SHP77 (cell line): ENCODE data around the gene ACVRL1.
A peak's percentile ranks its signal among the peaks of the same experiment; 100 is the strongest.

Experiments used
- DNase-seq, 2 experiments: peaks; one replicate each; lab custom pipeline; 2025; lab: John Stamatoyannopoulos, UW

ACVRL1 gene

DNA sequence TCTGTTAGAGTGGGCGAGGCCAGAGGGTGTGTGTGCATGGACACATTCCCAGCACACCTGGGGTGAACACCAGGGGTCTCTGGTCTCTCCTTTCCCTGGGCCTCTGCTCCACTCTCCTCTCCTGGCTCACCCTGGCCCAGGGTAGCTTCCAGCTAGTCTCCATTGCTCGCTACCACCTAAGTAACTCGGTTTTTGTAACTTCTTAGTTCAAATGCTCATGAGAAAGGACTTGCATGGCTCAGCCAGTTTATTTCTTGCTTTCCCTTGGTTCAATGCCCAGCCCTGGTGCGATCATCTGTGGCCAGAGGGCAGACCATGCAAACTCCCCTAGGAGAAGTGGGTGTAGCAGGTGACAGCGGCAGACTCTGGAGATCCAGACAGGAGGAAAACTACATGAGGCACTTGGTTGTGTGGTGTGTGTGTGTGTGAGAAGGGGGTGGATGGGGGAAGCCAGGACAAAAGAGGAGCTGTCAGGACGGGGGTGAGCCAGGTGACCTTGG, 35.2 kb downstream of the ACVRL1 start:
- DNase-seq: no peak

- no peak for DNase-seq
Measured at GRCh38 chr12:51943346-51943745, 36.0 kb downstream of the ACVRL1 start.

DNA sequence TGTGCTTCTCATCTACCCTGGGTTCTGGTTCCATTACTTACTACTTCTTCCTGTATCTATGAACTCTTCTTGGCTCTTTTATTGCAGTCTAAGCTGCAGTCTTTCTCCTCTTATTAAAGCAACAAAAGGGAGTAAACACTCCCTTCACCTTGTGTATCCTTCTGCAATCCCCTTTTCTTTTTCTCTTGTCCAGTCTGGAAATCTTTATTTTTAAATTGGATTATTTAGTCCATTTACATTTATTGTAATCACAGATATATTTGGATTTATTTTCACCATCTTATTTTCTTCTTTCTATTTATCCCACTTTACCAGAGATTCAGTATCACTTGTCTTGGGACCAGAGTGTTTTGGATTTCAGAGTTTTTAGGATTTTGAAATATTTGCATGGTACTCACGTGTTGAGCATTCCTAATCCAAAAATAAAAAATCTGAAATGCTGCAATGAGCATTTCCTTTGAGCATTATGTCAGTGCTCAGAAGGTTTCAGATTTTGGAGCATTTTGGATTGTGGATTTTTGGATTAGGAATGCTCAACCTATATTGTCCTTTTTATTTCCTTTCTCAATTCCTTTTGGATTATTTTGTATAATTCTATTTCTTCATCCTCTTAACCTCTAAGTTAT, 37.4 kb downstream of the ACVRL1 start:
- DNase-seq: no peak

- no peak for DNase-seq
Measured at GRCh38 chr12:51947246-51947996, 40.1 kb downstream of the ACVRL1 start.

GRCh38 chr12:51948066-51948465, 40.8 kb downstream of the ACVRL1 start:
- DNase-seq: no peak

DNA sequence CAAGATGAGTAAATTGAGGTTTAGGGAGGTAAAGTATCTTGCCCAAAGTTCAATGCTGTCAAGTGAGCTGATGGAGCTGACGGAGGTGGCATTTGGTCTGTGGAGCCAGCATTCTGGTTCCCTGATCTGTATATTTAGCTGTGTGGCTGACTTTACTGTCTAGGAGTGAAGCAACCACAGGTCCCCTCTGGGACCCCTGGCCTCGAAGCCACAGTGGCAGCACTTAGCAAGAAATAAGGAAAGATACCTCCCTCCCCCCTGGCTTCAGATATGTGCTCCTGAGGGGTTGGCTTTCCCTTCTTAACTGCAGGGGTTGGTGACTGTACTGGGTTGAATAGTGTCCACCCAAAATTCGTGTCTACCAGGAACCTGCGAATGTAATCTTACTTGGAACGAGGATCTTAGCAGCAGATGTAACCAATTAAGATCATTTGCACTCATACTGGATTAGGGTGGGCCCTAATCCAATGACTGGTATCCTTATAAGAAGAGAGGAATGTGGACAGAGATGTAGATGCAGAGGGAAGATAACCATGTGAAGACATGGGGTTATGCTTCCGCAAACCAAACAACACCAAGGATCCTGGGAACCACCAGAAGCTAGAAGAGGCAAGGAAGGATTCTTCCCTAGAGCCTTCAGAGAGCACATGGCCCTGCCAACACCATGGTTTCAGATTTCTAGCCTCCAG, 42.2 kb downstream of the ACVRL1 start:
- no peak for DNase-seq

GRCh38 chr12:51950682-51951198, 43.4 kb downstream of the ACVRL1 start:
- DNase-seq: no peak

DNA sequence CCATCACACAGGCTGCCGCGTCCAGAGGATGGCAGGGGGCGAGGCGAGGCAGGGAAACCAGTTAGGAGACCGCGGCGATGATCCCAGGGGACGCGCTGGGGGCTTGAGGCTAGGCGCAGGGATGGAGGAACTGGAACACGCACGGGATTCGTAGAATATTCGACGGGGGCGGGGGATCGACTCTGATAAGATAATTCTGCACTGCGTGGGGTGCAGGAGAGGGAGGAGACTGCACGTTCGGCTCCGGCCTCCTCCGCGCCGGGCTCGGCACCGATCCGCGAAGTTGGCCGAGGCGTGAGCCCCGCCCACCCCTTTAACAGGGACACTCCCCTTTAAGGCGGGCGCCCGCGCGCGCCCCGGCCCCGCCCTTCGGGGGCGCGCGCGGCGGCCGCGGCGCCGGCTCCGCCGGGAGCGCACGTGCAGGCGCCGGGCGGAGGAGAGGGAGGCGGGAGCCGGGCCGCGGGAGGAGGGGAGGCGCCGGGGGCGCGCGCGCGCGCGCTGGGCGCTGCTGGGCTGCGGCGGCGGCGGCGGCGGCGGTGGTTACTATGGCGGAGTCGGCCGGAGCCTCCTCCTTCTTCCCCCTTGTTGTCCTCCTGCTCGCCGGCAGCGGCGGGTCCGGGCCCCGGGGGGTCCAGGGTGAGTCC, 44.0 kb downstream of the ACVRL1 start, which contains the start of gene ACVR1B:
Gene ACVR1B, plus strand, starts transcription at position 501 of the 644 bp plus-strand sequence. Its CDS starts 45 bp downstream, at position 546.
- DNase-seq: peak; percentile 77 to 84

- no peak for DNase-seq
Measured at GRCh38 chr12:51951843-51952722, 44.8 kb downstream of the ACVRL1 start.

- no peak for DNase-seq
Measured at GRCh38 chr12:51953089-51953488, 45.8 kb downstream of the ACVRL1 start.

GRCh38 chr12:51953864-51954263, 46.6 kb downstream of the ACVRL1 start:
- no peak for DNase-seq

DNA sequence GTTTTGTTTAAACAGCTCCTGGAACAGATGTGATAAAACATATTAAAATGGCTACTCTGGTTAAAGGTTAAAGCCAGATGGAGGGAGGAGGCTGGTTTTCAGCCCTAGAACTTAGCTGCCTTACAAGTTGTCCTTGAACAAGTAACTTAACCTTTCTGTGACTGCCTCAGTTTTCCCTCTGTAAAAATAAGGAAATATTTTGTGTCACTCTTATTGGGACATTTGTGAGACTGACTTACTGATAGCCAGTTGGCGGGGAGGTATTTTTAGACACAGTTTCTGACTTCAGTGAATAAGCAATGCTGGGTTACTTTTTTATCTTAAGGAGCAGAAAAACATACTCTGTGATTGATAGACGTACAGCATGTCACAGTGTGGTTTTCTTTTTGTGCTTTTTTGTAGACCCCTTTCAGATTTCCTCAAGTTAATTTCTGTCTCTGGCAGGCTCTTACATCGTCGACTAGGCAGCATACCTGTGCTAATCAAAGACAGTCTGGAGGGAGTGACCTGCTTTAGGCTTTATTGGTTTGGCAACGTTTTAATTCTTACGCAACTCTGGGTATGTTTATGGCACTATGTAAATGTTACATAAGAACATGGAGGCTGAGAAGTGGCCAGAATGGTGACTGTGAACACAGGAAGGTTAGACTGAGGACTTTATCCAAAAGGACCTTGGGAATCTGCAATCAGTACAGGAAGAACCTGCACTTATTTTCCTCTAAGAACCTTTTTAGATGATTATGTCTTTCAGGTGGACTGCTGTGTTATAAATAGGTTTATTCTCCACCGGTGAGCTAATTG, 47.5 kb downstream of the ACVRL1 start:
- DNase-seq: no peak

GRCh38 chr12:51955702-51956101, 48.4 kb downstream of the ACVRL1 start:
- DNase-seq: no peak

GRCh38 chr12:51958542-51958941, 51.2 kb downstream of the ACVRL1 start:
- DNase-seq: no peak

GRCh38 chr12:51959211-51959610, 51.9 kb downstream of the ACVRL1 start:
- no peak for DNase-seq

- no peak for DNase-seq
Measured at GRCh38 chr12:51959921-51960320, 52.6 kb downstream of the ACVRL1 start.

GRCh38 chr12:51960488-51960887, 53.2 kb downstream of the ACVRL1 start:
- DNase-seq: no peak

DNA sequence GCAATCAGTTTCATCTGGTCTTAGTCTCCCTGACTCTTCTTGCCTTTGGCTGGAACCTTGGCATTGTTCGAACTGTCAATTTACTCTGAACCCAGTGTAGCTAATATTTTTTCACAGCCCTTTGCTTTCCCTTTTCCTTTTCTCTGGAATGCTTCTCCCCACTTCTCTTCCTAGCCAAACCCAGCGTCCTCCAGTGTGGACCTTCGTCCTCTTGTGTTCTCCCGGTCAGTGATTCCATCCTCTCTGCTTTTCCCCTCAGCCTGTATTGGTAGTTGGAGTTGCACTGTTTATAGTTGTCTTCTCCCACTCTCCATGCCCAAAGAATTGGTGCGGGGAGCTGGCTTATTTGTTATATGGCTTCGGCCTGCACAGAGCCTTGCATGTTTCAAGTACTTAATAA, 53.6 kb downstream of the ACVRL1 start:
- DNase-seq: no peak

DNA sequence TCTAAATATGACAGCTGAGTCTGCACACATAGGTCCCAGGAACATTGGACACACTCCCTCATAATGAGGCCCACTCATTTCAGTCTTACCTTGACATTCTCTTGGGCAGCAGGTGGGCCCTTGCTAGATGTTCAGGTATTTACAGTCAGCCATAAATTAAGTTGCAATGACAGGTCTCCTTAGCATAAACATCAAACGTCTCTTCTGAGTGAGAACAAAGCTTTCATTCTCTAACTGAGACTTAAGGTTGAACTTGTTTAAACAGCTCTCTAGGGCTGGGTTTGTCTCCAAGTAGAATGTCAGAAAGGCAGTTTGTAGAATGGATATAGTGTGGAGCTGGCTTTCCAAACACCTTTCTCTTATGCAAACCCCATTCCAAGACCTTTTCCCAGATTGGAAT, 54.5 kb downstream of the ACVRL1 start:
- no peak for DNase-seq

GRCh38 chr12:51962737-51963136, 55.4 kb downstream of the ACVRL1 start:
- no peak for DNase-seq
